ENCODE results near the gene MEGF8. TPM values are rescaled to one million over a fixed set of nuclear protein-coding genes. Genes with fewer than 3 reads are reported as not detected.

The MEGF8 gene
- total RNA-seq, 1 donor from 2014 or later = 8.4 TPM

GRCh38 chr19:42290136-42290522 is 35.3 kb upstream of the MEGF8 start:
- intact Hi-C loops (cut with micrococcal nuclease) = no loop called here
- no peaks in the 10 kb centered on the region for H3K27me3 Mint-ChIP-seq
- H3K4me1 Mint-ChIP-seq = peaks cover 11% of the 10 kb centered on the region
- no peak for DNase-seq
- H3K9me3 Mint-ChIP-seq = no peaks in the 10 kb centered on the region
- peaks cover 31% of the 10 kb centered on the region for H3K36me3 Mint-ChIP-seq (ENCODE audit: low read depth)
- H3K4me3 Mint-ChIP-seq = no peak overlapping the region
- H3K27ac Mint-ChIP-seq = no peak overlapping the region

GRCh38 chr19:42290523-42291434 is 34.7 kb upstream of the MEGF8 start:
- Mint-ChIP-seq H3K4me1 (peaks cover 8% of the 10 kb centered on the region), H3K4me3 (no peak overlapping the region), H3K27ac (no peak overlapping the region), H3K36me3 (ENCODE audit: low read depth) (peaks cover 31% of the 10 kb centered on the region), H3K27me3 (no peaks in the 10 kb centered on the region), H3K9me3 (no peaks in the 10 kb centered on the region)
- intact Hi-C loops (cut with micrococcal nuclease) = no loop called here
- peak; percentile 82 for DNase-seq

- H3K4me1 Mint-ChIP-seq = peaks cover 4% of the 10 kb centered on the region
- DNase-seq = no peak
- H3K9me3 Mint-ChIP-seq = no peaks in the 10 kb centered on the region
- no peak overlapping the region for H3K4me3 Mint-ChIP-seq
- intact Hi-C loops (cut with micrococcal nuclease) = no loop called here
- H3K27ac Mint-ChIP-seq = no peak overlapping the region
- no peaks in the 10 kb centered on the region for H3K27me3 Mint-ChIP-seq
- peaks cover 28% of the 10 kb centered on the region for H3K36me3 Mint-ChIP-seq (ENCODE audit: low read depth)
Measured at GRCh38 chr19:42291435-42291810, 34.0 kb upstream of the MEGF8 start.

GRCh38 chr19:42292042-42292960 is 33.1 kb upstream of the MEGF8 start:
- Mint-ChIP-seq H3K27me3 (no peaks in the 10 kb centered on the region), H3K27ac (peak overlapping the region; percentile 32), H3K9me3 (no peaks in the 10 kb centered on the region), H3K4me1 (peaks cover 4% of the 10 kb centered on the region), H3K4me3 (no peak overlapping the region), H3K36me3 (ENCODE audit: low read depth) (peaks cover 28% of the 10 kb centered on the region)
- intact Hi-C loops (cut with micrococcal nuclease) = no loop called here
- no peak for DNase-seq

- H3K27ac Mint-ChIP-seq = no peak overlapping the region
- DNase-seq = no peak
- H3K27me3 Mint-ChIP-seq = no peaks in the 10 kb centered on the region
- no peak overlapping the region for H3K4me3 Mint-ChIP-seq
- intact Hi-C loops (cut with micrococcal nuclease) = no loop called here
- no peaks in the 10 kb centered on the region for H3K9me3 Mint-ChIP-seq
- H3K36me3 Mint-ChIP-seq (ENCODE audit: low read depth) = peaks cover 25% of the 10 kb centered on the region
- peaks cover 4% of the 10 kb centered on the region for H3K4me1 Mint-ChIP-seq
Measured at GRCh38 chr19:42292963-42293362, 32.5 kb upstream of the MEGF8 start.

GRCh38 chr19:42293540-42293939 is 31.9 kb upstream of the MEGF8 start:
- no peak overlapping the region for H3K4me3 Mint-ChIP-seq
- H3K36me3 Mint-ChIP-seq (ENCODE audit: low read depth) = peaks cover 21% of the 10 kb centered on the region
- intact Hi-C loops (cut with micrococcal nuclease) = no loop called here
- peaks cover 4% of the 10 kb centered on the region for H3K4me1 Mint-ChIP-seq
- no peaks in the 10 kb centered on the region for H3K9me3 Mint-ChIP-seq
- no peak for DNase-seq
- H3K27ac Mint-ChIP-seq = no peak overlapping the region
- H3K27me3 Mint-ChIP-seq = no peaks in the 10 kb centered on the region

- H3K27me3 Mint-ChIP-seq = no peaks in the 10 kb centered on the region
- peaks cover 21% of the 10 kb centered on the region for H3K36me3 Mint-ChIP-seq (ENCODE audit: low read depth)
- intact Hi-C loops (cut with micrococcal nuclease) = no loop called here
Measured at GRCh38 chr19:42293948-42294347, 31.5 kb upstream of the MEGF8 start.

GRCh38 chr19:42294471-42295137 is 30.8 kb upstream of the MEGF8 start:
- Mint-ChIP-seq H3K36me3 (ENCODE audit: low read depth) (peaks cover 21% of the 10 kb centered on the region), H3K4me1 (peaks cover 4% of the 10 kb centered on the region), H3K4me3 (no peak overlapping the region), H3K27me3 (no peaks in the 10 kb centered on the region), H3K9me3 (no peaks in the 10 kb centered on the region), H3K27ac (no peak overlapping the region)
- intact Hi-C loops (cut with micrococcal nuclease) = no loop called here
- no peak for DNase-seq

More at GRCh38 chr19:42293948-42294347, 31.5 kb upstream of the MEGF8 start:
- no peaks in the 10 kb centered on the region for H3K9me3 Mint-ChIP-seq
- DNase-seq = no peak
- H3K4me1 Mint-ChIP-seq = peaks cover 4% of the 10 kb centered on the region
- H3K27ac Mint-ChIP-seq = no peak overlapping the region
- H3K4me3 Mint-ChIP-seq = no peak overlapping the region

- Mint-ChIP-seq H3K36me3 (ENCODE audit: low read depth) (peaks cover 23% of the 10 kb centered on the region), H3K27ac (no peak overlapping the region), H3K9me3 (no peaks in the 10 kb centered on the region), H3K4me1 (peaks cover 4% of the 10 kb centered on the region), H3K27me3 (no peaks in the 10 kb centered on the region), H3K4me3 (no peak overlapping the region)
- DNase-seq = no peak
- intact Hi-C loops (cut with micrococcal nuclease) = no loop called here
Measured at GRCh38 chr19:42295342-42295741, 30.1 kb upstream of the MEGF8 start.

GRCh38 chr19:42295831-42296525 is 29.5 kb upstream of the MEGF8 start:
- no peak overlapping the region for H3K4me3 Mint-ChIP-seq
- H3K9me3 Mint-ChIP-seq = no peaks in the 10 kb centered on the region
- H3K4me1 Mint-ChIP-seq = peaks cover 4% of the 10 kb centered on the region
- peaks cover 23% of the 10 kb centered on the region for H3K36me3 Mint-ChIP-seq (ENCODE audit: low read depth)
- H3K27me3 Mint-ChIP-seq = no peaks in the 10 kb centered on the region
- peak; percentile 97 for DNase-seq
- no peak overlapping the region for H3K27ac Mint-ChIP-seq
- intact Hi-C loops (cut with micrococcal nuclease) = no loop called here

- Mint-ChIP-seq H3K27ac (no peak overlapping the region), H3K27me3 (no peaks in the 10 kb centered on the region)
- intact Hi-C loops (cut with micrococcal nuclease) = no loop called here
Measured at GRCh38 chr19:42297039-42297438, 28.4 kb upstream of the MEGF8 start.

GRCh38 chr19:42301646-42302203 is 23.7 kb upstream of the MEGF8 start, which contains the start of gene PRR19:
Gene PRR19 (plus strand): TSS chr19:42302132. CDS start chr19:42309585, 7,453 bp downstream.
- Mint-ChIP-seq H3K36me3 (ENCODE audit: low read depth) (peaks cover 6% of the 10 kb centered on the region), H3K27ac (peak within 1 kb of the TSS; percentile 90), H3K27me3 (no peaks in the 10 kb centered on the region), H3K9me3 (no peaks in the 10 kb centered on the region), H3K4me1 (peaks cover 21% of the 10 kb centered on the region), H3K4me3 (peak within 1 kb of the TSS; percentile 92)
- intact Hi-C loops (cut with micrococcal nuclease) = loop anchor here (1.0 to 5.0 kb wide), 4 partner anchors 18 to 169 kb away; partner anchors contain the start of genes MEGF8 and POU2F2
- DNase-seq = peak; percentile 60

More at GRCh38 chr19:42297039-42297438, 28.4 kb upstream of the MEGF8 start:
- no peak overlapping the region for H3K4me3 Mint-ChIP-seq
- DNase-seq = peak; percentile 56
- H3K36me3 Mint-ChIP-seq (ENCODE audit: low read depth) = peaks cover 14% of the 10 kb centered on the region
- no peaks in the 10 kb centered on the region for H3K9me3 Mint-ChIP-seq
- peaks cover 10% of the 10 kb centered on the region for H3K4me1 Mint-ChIP-seq

- intact Hi-C loops (cut with micrococcal nuclease) = loop anchor here (5.0 kb wide), 1 partner anchor 171 kb away; the partner anchor contains the start of gene POU2F2
- peaks cover 21% of the 10 kb centered on the region for H3K4me1 Mint-ChIP-seq
- no peaks in the 10 kb centered on the region for H3K9me3 Mint-ChIP-seq
- no peak for DNase-seq
- peaks cover 5% of the 10 kb centered on the region for H3K36me3 Mint-ChIP-seq (ENCODE audit: low read depth)
- peak overlapping the region; percentile 92 for H3K4me3 Mint-ChIP-seq
- H3K27ac Mint-ChIP-seq = peak overlapping the region; percentile 90
- no peaks in the 10 kb centered on the region for H3K27me3 Mint-ChIP-seq
Measured at GRCh38 chr19:42303101-42303464, 22.4 kb upstream of the MEGF8 start.
